ENCODE data around the gene ZNF561.

DNA sequence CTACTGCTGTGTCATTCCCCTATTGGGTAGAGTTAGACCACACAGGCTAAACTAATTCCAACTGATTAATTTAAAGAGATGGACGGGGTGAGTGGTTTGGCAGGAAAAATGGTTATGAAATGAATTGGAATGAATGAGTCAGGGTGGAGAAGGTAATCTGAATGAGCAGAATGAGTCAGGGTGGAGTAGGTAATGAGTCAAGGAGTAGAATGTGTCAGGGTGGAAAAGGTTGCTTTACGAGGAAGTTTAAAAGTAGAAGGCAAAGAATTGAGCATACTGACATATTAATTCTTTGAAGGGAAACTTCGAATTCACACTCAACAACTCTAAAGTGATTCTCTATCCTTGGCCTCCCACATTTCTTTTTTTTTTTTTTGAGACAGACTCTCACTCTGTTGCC, 24.0 kb downstream of the ZNF561 start:
- TF ChIP-seq, protein P1, sequence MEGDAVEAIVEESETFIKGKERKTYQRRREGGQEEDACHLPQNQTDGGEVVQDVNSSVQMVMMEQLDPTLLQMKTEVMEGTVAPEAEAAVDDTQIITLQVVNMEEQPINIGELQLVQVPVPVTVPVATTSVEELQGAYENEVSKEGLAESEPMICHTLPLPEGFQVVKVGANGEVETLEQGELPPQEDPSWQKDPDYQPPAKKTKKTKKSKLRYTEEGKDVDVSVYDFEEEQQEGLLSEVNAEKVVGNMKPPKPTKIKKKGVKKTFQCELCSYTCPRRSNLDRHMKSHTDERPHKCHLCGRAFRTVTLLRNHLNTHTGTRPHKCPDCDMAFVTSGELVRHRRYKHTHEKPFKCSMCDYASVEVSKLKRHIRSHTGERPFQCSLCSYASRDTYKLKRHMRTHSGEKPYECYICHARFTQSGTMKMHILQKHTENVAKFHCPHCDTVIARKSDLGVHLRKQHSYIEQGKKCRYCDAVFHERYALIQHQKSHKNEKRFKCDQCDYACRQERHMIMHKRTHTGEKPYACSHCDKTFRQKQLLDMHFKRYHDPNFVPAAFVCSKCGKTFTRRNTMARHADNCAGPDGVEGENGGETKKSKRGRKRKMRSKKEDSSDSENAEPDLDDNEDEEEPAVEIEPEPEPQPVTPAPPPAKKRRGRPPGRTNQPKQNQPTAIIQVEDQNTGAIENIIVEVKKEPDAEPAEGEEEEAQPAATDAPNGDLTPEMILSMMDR (conservative IDR thresholded peaks at IDR 0.05; ENCODE audit: low read depth, low read length), result no peak
- no peak for TF ChIP-seq EZH2 (IDR thresholded peaks at IDR 0.05; ENCODE audit: borderline replicate concordance, low read depth, low read length, poor library complexity, severe bottlenecking)
